Pons (tissue), 1 donor: ENCODE data around the gene ELAC1.
"Not testable (repeated sequence)": the region's sequence is repeated elsewhere in the genome, so short reads cannot be mapped to it uniquely, and the experiment has no call there.

Experiments
- DNase-seq: peaks from one replicate; pipeline ENCODE4 v3.0.0-alpha.2; 2016; ENCODE audit warnings: low spot score

ELAC1 gene

GRCh38 chr18:50973367-50974126, 5.7 kb downstream of the ELAC1 start:
- DNase-seq = no peak

- no peak for DNase-seq
Measured at GRCh38 chr18:50977037-50977760, 9.4 kb downstream of the ELAC1 start.

DNA sequence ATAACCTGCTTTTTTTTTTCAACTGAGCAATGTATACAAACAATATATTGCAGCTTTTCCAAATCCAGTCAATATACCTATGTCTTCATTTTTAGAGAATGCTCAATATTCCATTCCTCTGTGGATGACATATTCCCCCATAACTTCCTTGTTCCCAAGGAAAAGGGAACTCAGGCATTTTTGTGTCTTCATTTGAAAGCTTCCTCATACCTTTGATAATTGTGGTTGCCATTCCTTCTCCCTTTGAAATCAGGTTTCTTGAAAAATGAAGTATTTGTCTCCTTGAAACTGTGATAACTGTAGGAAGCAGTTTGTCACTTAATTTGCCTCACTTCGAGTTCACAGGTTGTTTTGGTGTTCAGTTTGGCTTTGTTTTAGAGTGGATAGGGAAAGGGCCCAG, 13.5 kb downstream of the ELAC1 start:
- DNase-seq = no peak

DNA sequence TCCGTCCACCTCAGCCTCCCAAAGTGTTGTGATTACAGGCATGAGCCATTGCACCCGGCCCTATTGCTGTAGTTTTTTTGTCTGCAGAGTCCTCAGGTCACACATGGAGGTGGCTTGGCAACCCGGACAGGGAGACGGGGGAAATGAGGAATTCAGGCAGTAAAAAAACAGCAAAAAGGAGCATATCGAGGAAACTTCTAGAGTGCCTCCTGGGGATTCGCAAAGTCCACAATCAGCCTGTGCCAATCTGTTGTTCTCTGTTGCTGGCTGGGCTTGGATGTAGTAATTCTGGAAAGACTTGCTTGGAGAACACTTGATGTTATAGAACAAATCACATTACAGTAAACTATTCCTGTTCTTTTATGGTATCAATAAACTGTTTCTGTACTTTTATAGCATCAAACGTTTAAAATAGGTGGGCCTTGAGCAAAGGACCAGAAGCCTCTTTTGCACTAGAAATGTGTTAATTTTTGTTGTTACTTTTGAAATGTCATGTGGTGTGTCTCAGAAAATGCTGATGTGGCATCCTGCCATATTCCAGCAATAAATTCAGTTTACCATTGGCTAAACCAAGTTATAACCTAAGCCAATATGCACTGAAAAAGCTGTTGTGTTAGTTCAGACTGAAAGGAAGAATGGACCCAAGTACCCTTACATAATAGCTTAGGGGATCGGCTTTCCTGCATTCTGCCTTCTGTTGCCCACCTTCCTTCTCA, 14.4 kb downstream of the ELAC1 start:
- DNase-seq = no peak

GRCh38 chr18:50982802-50983179, 15.0 kb downstream of the ELAC1 start:
- no peak for DNase-seq

DNA sequence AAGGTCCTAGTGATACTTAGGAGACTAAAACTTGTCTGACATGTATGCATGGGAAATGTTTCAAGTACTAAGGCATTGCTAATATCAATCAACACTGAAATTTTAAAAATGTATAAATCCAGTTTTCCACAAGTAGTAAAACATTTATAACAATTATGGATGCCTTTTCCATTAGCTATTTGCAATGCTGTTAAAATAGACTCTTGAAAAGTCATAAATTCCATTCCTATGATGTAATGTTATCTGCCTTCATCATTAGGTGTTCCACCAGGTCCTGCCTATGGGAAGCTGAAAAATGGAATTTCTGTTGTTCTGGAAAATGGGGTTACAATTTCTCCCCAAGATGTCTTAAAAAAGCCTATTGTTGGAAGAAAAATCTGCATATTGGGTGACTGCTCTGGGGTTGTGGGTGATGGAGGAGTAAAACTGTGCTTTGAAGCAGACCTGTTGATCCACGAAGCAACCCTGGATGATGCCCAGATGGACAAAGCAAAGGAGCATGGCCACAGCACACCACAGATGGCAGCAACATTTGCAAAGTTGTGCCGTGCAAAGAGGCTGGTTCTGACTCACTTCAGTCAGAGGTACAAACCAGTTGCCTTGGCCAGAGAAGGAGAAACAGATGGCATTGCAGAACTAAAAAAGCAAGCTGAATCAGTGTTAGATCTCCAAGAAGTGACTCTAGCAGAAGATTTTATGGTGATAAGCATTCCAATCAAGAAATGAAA, 18.7 kb downstream of the ELAC1 start:
- DNase-seq = no peak

- DNase-seq = no peak
Measured at GRCh38 chr18:50987261-50987660, 19.4 kb downstream of the ELAC1 start.

DNA sequence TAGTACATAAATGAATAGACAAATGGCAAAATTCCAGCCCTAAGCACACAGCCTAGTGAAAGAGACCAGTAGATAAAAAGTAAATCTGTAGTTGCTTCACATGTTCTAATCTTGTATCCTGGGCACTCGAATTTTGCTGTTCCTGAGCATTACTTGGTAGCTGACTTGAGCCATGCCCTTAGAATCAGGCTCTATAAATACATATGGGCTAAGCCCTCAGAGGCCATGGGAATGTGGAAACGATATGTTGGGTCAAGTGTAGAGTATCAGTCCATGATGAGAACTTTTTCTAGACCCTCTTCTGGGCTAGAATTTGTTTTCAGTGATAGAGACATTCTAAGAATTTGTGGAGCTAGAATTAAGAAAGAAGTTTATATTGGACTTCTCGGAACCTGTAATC, 21.9 kb downstream of the ELAC1 start:
- DNase-seq = no peak

DNA sequence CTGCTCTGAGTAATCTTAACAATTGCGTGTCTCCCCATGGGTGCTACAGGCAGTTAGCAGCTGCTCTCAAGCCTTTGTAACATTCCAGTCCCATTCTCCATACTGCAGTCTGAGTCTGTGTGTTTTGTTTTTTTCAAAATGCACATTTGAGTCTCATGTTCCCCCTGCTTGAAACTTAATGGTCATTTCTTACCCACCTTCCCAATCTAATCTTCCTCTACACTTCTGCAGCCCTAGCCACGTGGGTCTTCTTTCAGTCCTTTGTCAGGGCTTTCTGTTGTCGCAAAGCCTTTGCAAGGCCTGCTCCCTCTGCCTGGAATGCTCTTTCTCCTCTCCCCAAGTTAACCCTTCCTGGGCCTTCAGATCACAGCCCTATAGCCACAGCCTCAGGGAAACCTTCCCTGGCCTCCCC, 24.5 kb downstream of the ELAC1 start:
- DNase-seq = no peak

DNA sequence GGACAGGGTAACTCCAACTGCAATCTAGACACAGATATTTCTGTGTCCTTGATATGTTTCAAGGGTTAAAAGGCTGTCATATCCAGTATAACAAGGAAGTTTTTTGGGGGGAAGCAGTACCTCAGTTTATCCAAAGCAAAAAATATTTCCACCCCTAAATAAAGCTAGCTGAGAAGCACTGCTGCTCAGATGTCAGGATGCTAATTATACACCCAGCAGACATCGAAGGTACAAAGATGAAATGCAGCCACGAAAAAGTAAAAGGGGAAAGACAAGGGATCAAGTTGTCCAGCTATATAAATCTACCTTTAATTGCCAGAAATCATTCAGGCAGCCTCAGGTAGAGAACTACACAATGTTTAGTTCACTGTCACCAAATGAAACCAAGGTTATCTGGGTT, 26.2 kb downstream of the ELAC1 start:
- DNase-seq = no peak

- DNase-seq = not testable (repeated sequence)
Measured at GRCh38 chr18:51003174-51003573, 35.3 kb downstream of the ELAC1 start.

- DNase-seq = no peak
Measured at GRCh38 chr18:51006061-51006818, 38.4 kb downstream of the ELAC1 start.

GRCh38 chr18:51006948-51007789, 39.3 kb downstream of the ELAC1 start:
- no peak for DNase-seq

- DNase-seq = no peak
Measured at GRCh38 chr18:51007790-51008139, 39.9 kb downstream of the ELAC1 start.

GRCh38 chr18:51009072-51009471, 41.2 kb downstream of the ELAC1 start:
- DNase-seq = peak; percentile 20

DNA sequence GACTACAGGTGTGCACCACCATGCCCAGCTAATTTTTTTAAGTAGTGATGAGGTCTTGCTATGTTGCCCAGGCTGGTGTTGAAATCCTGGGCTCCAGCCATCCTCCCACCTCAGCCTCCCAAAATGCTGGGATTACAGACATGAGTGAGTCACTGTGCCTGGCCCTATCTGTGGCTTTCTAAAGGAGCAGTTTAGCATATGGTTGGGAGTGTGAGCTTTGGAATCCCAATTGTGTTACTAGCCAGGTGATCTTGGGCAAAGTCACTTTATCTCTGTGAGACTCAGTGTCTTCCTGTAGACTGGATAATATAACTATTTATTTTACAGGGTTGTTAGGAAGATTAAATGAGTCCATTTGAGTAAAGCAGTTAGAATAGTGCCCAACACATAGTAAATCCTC, 42.4 kb downstream of the ELAC1 start:
- no peak for DNase-seq

GRCh38 chr18:51011709-51012108, 43.9 kb downstream of the ELAC1 start:
- no peak for DNase-seq

- no peak for DNase-seq
Measured at GRCh38 chr18:51012441-51012840, 44.6 kb downstream of the ELAC1 start.

DNA sequence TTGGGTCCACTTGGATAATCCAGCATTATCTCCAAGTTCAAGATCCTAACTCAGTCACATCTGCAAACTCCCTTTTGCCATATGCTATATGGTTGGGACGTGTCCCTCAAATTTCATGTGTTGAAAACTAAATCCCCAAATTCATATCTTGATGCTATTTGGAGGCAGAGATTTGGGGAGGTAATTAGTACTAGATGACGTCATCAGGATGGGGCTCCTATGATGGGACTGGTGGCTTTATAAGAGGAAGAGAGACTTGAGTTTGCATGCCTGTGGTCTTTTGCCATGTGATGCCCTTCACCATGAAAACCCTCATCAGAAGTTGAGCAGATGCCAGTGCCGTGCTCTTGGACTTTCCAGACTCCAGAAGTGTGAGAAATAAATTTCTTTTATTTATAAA, 45.4 kb downstream of the ELAC1 start:
- DNase-seq = no peak

DNA sequence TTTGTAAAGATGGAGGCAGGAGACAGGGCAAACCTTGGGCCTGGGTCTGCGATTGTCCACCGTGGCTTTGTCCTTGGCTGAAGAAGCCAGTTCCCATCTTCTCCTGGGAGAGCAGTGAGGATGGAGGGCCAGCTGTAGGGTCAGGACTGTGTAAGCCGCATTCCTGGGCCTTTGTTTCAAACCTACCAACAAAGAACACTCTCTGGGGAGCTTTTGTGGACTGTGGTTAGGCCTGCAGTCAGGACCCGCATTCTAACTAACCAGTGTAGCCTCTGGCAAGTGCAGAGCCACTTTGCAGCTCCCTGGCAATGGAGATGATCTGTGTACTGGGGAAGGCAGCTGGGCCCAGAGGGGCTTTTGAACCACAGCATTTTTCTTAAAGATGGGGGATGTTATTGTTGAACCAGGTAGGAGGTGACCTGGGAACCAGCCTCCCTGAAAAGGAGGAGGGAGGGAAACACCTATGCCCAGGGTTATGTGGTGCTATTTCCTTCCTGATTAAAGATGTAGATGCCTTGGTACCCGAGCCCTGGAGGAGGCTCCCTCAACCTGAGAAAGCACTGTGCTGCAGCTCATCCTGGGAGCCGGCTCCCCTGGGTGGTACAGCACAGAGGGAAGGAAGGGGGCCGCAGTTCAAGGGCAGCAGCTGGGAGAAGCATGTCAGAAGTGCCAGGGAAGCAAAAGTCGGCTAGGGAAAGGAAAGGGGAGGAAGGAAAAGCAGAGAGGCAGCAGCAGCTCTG, 49.5 kb downstream of the ELAC1 start:
- no peak for DNase-seq
